IPS-20b (cell line): ENCODE measurements around the gene IL22.

ENCODE experiments used
- H3K27ac ChIP-seq: one replicate; pipeline ENCODE4 v1.5.1; 2013; ENCODE audit warnings: low read length
- H3K27me3 ChIP-seq: 2 replicates; pipeline ENCODE4 v1.6.1; 2013; ENCODE audit warnings: mild to moderate bottlenecking, low read length, inconsistent platforms; ENCODE audit not compliant: insufficient read depth
- H3K36me3 ChIP-seq: 2 replicates; pipeline ENCODE4 v1.6.1; 2013; ENCODE audit warnings: low read depth, mild to moderate bottlenecking, inconsistent platforms, low read length, moderate library complexity; ENCODE audit not compliant: insufficient read depth
- H3K4me1 ChIP-seq: 2 replicates; pipeline ENCODE4 v1.6.1; 2013; ENCODE audit warnings: mild to moderate bottlenecking, control low read depth, inconsistent platforms, low read length, moderate library complexity; ENCODE audit not compliant: insufficient read depth
- H3K4me3 ChIP-seq: 2 replicates; pipeline ENCODE4 v1.5.1; 2013; ENCODE audit warnings: mild to moderate bottlenecking, low read length, inconsistent platforms
- H3K9ac ChIP-seq: 2 replicates; pipeline ENCODE4 v1.6.1; 2013; ENCODE audit warnings: low read depth, mild to moderate bottlenecking, inconsistent platforms, low read length, moderate library complexity
- H3K9me3 ChIP-seq: 2 replicates; pipeline ENCODE4 v1.6.1; 2013; ENCODE audit warnings: mild to moderate bottlenecking, low read depth, low read length, inconsistent platforms; ENCODE audit not compliant: insufficient read depth

IL22 gene

GRCh38 chr12:68263366-68263765 lies 10.0 kb upstream of the IL22 start:
- Histone ChIP-seq H3K27me3 (no peaks in the 10 kb centered on the region), H3K27ac (no peak overlapping the region), H3K4me1 (peaks cover 5% of the 10 kb centered on the region; the same call in 1 of the 2 replicates), H3K4me3 (no peak overlapping the region), H3K36me3 (no peaks in the 10 kb centered on the region), H3K9ac (no peak overlapping the region), H3K9me3 (no peaks in the 10 kb centered on the region)

DNA sequence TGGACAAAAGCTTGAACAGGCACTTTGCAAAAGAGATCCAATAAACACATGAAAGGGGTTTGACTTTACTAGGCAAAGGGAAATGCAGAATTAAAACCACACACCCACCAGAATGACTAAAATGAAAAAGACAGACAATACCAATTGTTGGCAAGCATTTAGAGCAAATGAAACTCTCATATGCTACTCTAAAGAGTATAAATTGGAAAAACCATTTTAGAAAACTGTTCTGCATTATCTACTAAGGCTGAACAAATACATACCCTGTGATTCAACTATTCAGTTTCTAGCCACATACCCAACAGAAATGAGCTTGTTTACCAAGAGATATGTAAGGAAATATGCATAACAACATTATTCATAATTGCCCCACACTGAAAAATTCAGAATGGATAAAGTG lies 8.5 kb upstream of the IL22 start:
- H3K4me3 ChIP-seq: no peak overlapping the region
- peaks cover 5% of the 10 kb centered on the region; the same call in 1 of the 2 replicates for H3K4me1 ChIP-seq
- no peaks in the 10 kb centered on the region for H3K27me3 ChIP-seq
- no peaks in the 10 kb centered on the region for H3K36me3 ChIP-seq
- no peak overlapping the region for H3K27ac ChIP-seq
- no peaks in the 10 kb centered on the region for H3K9me3 ChIP-seq
- no peak overlapping the region for H3K9ac ChIP-seq

DNA sequence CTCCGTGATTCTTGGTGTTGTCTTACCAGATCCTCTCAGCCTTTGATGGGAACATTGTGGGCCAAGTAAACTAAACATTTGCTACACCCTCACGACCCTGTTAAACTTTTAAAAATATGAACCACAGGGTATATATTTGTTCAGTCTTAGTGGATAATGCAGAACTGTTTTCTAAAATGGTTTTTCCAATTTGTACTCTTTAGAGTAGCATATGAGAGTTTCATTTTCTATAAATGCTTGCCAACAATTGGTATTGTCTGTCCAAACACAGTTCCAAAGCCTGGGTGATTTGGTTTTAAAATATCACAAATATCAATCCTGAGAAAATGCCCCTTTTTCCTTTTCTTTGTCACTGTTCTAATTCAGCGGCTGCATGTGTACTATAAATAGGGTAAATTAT lies 6.7 kb upstream of the IL22 start:
- no peaks in the 10 kb centered on the region for H3K36me3 ChIP-seq
- no peaks in the 10 kb centered on the region for H3K9me3 ChIP-seq
- H3K27me3 ChIP-seq: no peaks in the 10 kb centered on the region
- peaks cover 5% of the 10 kb centered on the region; the same call in 1 of the 2 replicates for H3K4me1 ChIP-seq
- H3K27ac ChIP-seq: no peak overlapping the region
- no peak overlapping the region for H3K9ac ChIP-seq
- H3K4me3 ChIP-seq: no peak overlapping the region

GRCh38 chr12:68259318-68259940 lies 6.0 kb upstream of the IL22 start:
- Histone ChIP-seq H3K27me3 (no peaks in the 10 kb centered on the region), H3K4me3 (no peak overlapping the region), H3K4me1 (peaks cover 5% of the 10 kb centered on the region; the same call in 1 of the 2 replicates), H3K36me3 (no peaks in the 10 kb centered on the region), H3K9ac (no peak overlapping the region), H3K9me3 (no peaks in the 10 kb centered on the region), H3K27ac (no peak overlapping the region)

DNA sequence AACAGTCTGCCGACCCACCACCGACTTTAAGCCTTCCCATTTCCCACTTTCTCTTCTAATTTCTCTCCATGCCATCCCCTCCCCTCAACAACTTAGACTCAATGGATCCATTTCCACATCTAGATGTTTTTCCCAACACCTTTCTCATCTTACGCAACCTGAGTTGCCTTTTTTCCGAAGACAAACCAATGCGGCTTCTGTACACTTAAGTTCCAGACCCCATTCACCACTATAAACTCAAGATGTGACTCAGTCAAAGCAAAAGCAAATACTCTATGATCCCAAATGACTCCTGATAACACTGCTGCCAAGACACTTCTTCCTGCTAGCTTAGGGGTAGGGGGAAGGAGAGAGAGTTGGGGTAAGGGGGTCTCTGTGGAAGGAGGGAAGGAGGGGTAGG lies 1.3 kb downstream of the IL22 start:
- Histone ChIP-seq H3K27me3 (no peaks in the 10 kb centered on the region), H3K9me3 (no peaks in the 10 kb centered on the region; the same call in 1 of the 2 replicates), H3K4me1 (no peaks in the 10 kb centered on the region), H3K4me3 (no peak overlapping the region), H3K27ac (no peak overlapping the region), H3K36me3 (no peaks in the 10 kb centered on the region), H3K9ac (no peak overlapping the region)

DNA sequence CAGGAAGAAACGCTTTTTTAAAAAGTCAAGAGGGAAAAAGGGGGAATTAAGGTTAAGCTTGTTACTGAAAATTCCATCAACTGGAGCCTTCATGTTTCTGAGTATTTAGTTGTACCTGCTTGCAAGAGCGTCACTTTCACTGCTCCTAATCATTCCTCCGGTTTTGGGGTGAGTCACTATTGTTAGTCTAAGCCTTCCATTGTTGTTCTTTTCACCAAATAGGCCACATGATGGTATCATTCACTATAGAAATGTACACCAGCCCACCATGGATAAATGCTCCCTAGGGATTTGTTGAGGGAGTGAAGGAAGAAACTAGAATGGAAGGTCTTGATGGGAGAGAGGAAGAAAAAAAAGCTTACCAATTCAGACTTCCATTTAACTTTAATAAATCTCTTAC lies 3.0 kb downstream of the IL22 start:
- Histone ChIP-seq H3K36me3 (no peaks in the 10 kb centered on the region), H3K9me3 (no peaks in the 10 kb centered on the region; the same call in 1 of the 2 replicates), H3K4me3 (no peak overlapping the region), H3K9ac (no peak overlapping the region), H3K27me3 (no peaks in the 10 kb centered on the region), H3K4me1 (no peaks in the 10 kb centered on the region), H3K27ac (no peak overlapping the region)

DNA sequence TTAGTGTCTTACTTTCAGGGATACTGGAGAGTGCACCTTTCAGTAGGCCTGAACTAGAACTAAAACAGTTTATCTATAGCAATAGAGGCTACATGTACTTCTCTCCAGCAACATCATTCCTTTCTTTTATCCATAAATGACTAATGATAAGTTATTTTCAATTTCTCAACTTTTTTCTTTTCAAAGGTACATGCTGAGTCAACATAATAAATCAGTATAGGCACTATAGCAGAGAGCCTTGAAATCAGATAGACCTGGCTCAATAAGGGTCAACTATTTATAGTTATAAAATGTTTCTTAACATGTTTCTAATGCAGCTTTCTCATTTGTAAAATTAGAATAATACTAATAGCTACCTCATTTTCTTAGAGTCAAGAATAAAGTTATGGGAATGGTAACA lies 5.6 kb downstream of the IL22 start:
- H3K9me3 ChIP-seq: no peaks in the 10 kb centered on the region; the same call in 1 of the 2 replicates
- H3K27me3 ChIP-seq: no peaks in the 10 kb centered on the region
- no peak overlapping the region for H3K4me3 ChIP-seq
- no peaks in the 10 kb centered on the region for H3K4me1 ChIP-seq
- no peaks in the 10 kb centered on the region for H3K36me3 ChIP-seq
- no peak overlapping the region for H3K9ac ChIP-seq
- no peak overlapping the region for H3K27ac ChIP-seq

DNA sequence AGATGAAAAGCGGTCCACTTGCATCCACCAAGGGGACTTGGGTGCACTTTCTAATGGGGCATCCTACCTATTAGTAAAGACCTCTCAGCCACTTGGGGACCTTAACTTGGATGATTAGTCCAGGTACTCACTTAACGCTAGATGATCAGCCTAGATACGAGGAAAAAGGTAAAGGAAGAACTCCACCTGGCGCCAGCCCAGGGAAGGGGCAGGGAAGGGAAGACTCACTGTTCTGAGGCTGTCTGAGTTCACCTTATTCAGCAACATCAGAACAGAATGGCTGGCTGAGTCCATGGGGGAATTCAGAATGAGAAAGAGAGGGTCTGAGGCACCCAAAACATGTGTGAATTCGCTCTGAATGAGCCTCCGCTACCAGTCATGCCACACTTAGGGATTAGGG lies 7.1 kb downstream of the IL22 start:
- Histone ChIP-seq H3K9ac (no peak overlapping the region), H3K4me1 (no peaks in the 10 kb centered on the region), H3K9me3 (no peaks in the 10 kb centered on the region; the same call in 1 of the 2 replicates), H3K4me3 (no peak overlapping the region), H3K36me3 (no peaks in the 10 kb centered on the region), H3K27ac (no peak overlapping the region), H3K27me3 (no peaks in the 10 kb centered on the region)

DNA sequence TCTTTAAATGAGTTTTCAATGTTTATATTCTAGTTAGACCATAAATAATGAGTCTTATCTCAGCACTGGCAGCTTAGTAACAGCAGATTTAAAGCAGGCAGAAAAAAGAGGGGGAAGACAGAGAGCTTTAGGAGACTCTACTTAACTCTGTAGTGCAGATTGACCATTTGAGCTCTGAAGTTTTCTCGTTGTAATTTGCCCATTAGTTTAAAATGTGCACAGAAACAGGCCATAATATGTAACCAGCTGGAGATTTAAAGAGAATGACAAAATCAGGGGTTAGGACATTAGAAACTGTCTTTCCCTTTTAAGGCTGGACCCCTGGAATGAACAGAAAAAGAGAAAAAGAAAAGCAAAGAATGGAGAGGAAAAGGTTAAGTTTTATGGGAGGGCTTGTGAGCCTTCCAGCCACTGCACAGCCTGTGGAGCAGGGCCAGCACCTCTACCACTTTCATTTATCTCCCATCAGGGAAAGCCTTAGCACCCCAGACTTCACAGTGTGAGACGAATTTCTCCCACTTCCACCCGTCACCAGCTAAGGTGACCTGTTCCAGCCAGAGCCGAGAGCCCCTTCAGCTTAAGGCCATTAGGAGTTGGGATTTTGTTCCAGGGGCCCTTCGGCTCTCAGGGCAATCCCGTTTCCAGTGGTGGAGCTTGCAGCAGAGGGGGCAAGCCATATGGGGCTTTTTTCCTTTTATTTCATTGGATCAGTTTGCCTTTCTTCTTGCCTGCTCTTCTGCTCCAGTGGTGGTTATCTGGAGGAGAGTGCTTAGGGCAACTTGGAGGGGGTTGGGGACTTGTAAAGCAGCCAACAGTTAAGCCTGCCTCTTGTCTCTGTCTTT lies 8.0 kb downstream of the IL22 start:
- H3K4me1 ChIP-seq: no peaks in the 10 kb centered on the region
- no peaks in the 10 kb centered on the region; the same call in 1 of the 2 replicates for H3K9me3 ChIP-seq
- no peaks in the 10 kb centered on the region for H3K27me3 ChIP-seq
- no peak overlapping the region for H3K9ac ChIP-seq
- H3K27ac ChIP-seq: no peak overlapping the region
- no peaks in the 10 kb centered on the region for H3K36me3 ChIP-seq
- no peak overlapping the region for H3K4me3 ChIP-seq

DNA sequence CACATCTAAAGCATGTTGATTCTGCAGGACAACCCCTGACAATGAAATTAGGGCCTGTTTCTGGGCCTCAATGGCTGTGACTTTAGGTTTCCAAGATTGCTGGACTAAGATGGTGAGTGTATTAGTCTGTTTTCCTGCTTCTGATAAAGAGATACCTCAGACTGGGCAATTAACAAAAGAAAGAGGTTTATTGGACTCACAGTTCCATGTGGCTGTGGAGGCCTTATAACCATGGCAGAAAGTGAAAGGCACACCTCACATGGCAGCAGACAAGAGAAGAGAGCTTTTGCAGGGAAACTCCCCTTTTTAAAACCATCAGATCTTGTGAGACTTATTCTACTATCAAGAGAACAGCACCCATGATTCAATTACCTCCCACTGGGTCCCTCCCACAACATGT lies 10.6 kb downstream of the IL22 start:
- Histone ChIP-seq H3K4me3 (no peak overlapping the region), H3K9ac (no peak overlapping the region), H3K27me3 (no peaks in the 10 kb centered on the region), H3K36me3 (no peaks in the 10 kb centered on the region), H3K4me1 (no peaks in the 10 kb centered on the region), H3K9me3 (no peaks in the 10 kb centered on the region; the same call in 1 of the 2 replicates), H3K27ac (no peak overlapping the region)

DNA sequence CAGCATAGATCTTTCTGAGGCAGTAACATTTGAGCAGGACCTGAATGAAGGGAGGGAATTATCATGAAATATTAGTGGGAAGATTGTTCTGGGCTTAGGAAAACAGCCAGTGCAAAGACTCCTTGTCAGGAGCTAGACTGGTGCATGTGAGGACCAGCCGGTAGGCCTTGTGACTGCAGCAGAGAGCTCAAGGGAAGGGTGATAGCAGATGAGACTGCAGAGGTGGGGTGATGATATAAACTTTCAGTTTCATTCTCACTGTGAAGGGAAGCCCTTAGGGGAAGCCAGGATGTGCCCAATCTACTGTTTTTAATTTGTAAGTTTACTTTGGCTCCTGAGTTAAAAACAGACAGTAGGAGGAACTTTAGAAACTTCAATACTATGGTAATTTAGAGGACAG lies 12.4 kb downstream of the IL22 start:
- Histone ChIP-seq H3K9ac (no peak overlapping the region), H3K27me3 (no peaks in the 10 kb centered on the region), H3K27ac (no peak overlapping the region), H3K9me3 (no peaks in the 10 kb centered on the region), H3K4me3 (no peak overlapping the region), H3K36me3 (no peaks in the 10 kb centered on the region), H3K4me1 (no peaks in the 10 kb centered on the region)

DNA sequence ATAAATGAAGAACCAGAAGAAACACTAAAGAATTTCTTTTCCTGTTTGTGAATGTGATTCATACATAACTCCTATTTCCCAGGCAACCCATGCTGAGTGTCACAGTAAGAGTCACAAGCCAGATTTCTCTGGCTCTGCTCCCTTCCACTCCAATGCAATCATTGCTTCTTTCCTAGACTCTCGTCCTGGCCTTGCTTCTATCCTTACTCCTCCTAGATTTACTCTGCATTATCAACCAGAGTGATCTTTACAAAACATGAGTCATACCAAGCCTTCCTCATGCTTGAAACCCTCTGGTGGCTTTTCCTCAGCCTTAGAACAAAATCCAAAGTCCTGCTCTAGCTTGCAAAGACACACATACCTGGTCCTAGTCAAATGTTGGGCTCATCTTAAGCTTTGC lies 13.3 kb downstream of the IL22 start:
- Histone ChIP-seq H3K27me3 (no peaks in the 10 kb centered on the region), H3K9ac (no peak overlapping the region), H3K4me1 (no peaks in the 10 kb centered on the region), H3K27ac (no peak overlapping the region), H3K9me3 (no peaks in the 10 kb centered on the region), H3K4me3 (no peak overlapping the region), H3K36me3 (no peaks in the 10 kb centered on the region)
